ENCODE measurements around the gene UNC13A. TPM values are rescaled to one million over a fixed set of nuclear protein-coding genes. Genes with fewer than 3 reads are reported as not detected.

The UNC13A gene
- total and polyA plus RNA-seq, 11 donors = 0.02 to 1.1 (median 0.09) TPM; not detected in 1

DNA sequence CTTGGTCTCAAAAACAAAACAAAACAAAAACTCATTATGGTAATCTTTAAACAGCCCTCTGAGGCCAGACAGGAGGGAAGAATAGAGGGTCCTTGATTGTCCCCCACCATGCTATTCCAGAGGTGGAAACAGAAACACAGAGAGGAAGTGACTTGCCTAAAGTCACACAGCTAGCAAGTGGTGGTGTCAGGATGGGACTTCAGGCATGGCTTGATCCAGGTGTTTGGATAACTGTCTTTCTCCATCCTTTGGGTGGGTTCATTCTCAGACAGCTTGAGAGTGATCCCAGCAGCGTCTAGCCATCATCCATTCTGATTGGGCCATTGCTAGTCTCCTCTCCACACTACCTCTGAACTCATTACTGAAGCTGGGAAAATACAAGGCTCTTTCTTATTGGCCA is 120.2 kb downstream of the UNC13A start:
- peaks cover 3 to 100% (median 90%) of the 10 kb centered on the region in 9 donors for H3K36me3 ChIP-seq
- no peaks in the 10 kb centered on the region for H3K27me3 ChIP-seq
- peaks cover 0 to 19% (median 13%) of the 10 kb centered on the region in 12 donors for H3K4me1 ChIP-seq
- DNase-seq = no peak
- no peak overlapping the region for H3K27ac ChIP-seq
- intact Hi-C loops (cut with DNase I) = loop anchor here in 1 of 10 donors (10.0 kb wide), 1 partner anchor 53 kb away; the partner anchor contains the start of gene PGLS
- no peaks in the 10 kb centered on the region for H3K9me3 ChIP-seq
- 79 to 95% (median 89%) methylated on average over 1 of the region's 1 CpG for WGBS, 4 donors
- no peak for ATAC-seq
- no peak overlapping the region for H3K4me3 ChIP-seq
- TF ChIP-seq POLR2A (IDR thresholded peaks at IDR 0.05) = no peak
- TF ChIP-seq, protein P1, sequence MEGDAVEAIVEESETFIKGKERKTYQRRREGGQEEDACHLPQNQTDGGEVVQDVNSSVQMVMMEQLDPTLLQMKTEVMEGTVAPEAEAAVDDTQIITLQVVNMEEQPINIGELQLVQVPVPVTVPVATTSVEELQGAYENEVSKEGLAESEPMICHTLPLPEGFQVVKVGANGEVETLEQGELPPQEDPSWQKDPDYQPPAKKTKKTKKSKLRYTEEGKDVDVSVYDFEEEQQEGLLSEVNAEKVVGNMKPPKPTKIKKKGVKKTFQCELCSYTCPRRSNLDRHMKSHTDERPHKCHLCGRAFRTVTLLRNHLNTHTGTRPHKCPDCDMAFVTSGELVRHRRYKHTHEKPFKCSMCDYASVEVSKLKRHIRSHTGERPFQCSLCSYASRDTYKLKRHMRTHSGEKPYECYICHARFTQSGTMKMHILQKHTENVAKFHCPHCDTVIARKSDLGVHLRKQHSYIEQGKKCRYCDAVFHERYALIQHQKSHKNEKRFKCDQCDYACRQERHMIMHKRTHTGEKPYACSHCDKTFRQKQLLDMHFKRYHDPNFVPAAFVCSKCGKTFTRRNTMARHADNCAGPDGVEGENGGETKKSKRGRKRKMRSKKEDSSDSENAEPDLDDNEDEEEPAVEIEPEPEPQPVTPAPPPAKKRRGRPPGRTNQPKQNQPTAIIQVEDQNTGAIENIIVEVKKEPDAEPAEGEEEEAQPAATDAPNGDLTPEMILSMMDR (IDR thresholded peaks at IDR 0.05) = no peak

DNA sequence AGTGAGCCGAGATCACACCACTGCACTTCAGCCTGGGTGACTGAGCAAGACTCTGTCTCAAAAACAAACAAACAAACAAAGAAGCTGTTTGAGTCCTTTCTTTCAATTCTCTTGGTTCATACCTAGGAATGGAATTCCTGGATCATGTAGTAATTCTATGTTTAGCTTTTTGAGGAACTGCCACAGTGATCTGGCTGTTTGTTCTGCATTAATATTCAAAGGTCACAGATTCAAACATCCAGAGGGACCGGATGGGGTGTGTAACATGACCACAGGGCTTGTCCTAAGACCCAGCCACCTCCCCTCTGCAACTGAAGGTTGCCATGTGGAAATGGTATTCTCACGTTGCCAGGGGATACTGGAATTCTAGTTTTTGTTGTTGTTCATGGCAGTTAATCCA is 122.5 kb downstream of the UNC13A start:
- DNase-seq (no peak), ATAC-seq (peak in 3 of 4 donors; percentile 40 to 66 (median 53))
- H3K4me1 ChIP-seq = peaks cover 0 to 33% (median 16%) of the 10 kb centered on the region in 12 donors
- 39 to 46% (median 43%) methylated on average over 3 of the region's 3 CpGs for WGBS, 4 donors
- H3K27ac ChIP-seq = peak overlapping the region in 9 of 12 donors; percentile 10 to 54 (median 30)
- TF ChIP-seq, protein P1 (IDR thresholded peaks at IDR 0.05) = no peak
- no peak for TF ChIP-seq POLR2A (IDR thresholded peaks at IDR 0.05)
- intact Hi-C loops (cut with DNase I) = loop anchor here in 1 of 10 donors (10.0 kb wide), 1 partner anchor 51 kb away; the partner anchor contains the start of gene PGLS
- no peaks in the 10 kb centered on the region for H3K9me3 ChIP-seq
- H3K36me3 ChIP-seq = peaks cover 0 to 99% (median 85%) of the 10 kb centered on the region in 9 donors
- no peaks in the 10 kb centered on the region for H3K27me3 ChIP-seq
- no peak overlapping the region for H3K4me3 ChIP-seq

DNA sequence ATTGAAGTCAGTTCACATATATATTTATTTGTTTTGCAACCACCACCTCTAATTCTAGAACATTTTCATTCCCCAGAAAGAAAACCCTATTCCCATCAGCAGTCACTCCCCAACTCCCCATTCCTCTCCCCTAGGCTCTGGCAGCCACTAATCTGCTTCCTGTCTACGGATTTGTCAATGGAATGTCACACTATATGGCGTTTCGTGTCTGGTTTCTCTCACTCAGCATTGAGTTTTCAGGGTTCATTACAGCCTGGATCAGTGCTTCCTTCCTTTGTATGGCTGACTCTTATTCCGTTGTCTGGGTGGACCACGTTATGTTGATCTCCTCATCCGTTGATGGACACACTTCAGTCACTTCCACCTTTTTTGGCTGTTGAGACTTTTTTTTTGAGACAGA is 123.4 kb downstream of the UNC13A start:
- Histone ChIP-seq H3K36me3 (peaks cover 0 to 99% (median 85%) of the 10 kb centered on the region in 9 donors), H3K27me3 (no peaks in the 10 kb centered on the region), H3K4me1 (peaks cover 0 to 42% (median 21%) of the 10 kb centered on the region in 12 donors), H3K4me3 (no peak overlapping the region), H3K27ac (peak overlapping the region in 6 of 12 donors; percentile 10 to 54 (median 35)), H3K9me3 (no peaks in the 10 kb centered on the region)
- 20 to 26% (median 22%) methylated on average over 6 of the region's 6 CpGs for WGBS, 4 donors
- TF ChIP-seq, protein P1 (IDR thresholded peaks at IDR 0.05) = no peak
- TF ChIP-seq POLR2A (IDR thresholded peaks at IDR 0.05) = no peak
- DNase-seq (no peak), ATAC-seq (no peak)
- intact Hi-C loops (cut with DNase I) = loop anchor here in 1 of 10 donors (10.0 kb wide), 1 partner anchor 50 kb away; the partner anchor contains the start of gene PGLS

DNA sequence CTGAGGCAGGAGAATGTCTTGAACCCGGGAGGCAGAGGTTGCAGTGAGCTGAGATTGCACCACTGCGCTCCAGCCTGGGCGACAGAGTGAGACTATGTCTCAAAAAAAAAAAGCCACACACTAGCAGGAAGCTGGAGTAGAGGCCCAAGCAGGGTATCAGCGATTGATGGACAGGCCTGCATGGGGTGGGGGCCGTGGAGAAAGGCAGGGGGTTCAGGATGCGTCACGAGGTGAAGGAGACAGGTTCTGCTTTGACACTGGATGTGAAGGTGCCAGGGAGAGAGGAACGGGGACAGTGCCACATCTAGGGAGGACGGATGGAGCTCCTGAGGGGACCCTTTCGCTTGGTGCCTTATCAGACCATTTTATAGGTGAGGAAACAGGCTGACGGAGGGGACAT is 125.6 kb downstream of the UNC13A start:
- no peak for ATAC-seq
- Histone ChIP-seq H3K27me3 (no peaks in the 10 kb centered on the region), H3K4me1 (peaks cover 0 to 62% (median 28%) of the 10 kb centered on the region in 12 donors), H3K4me3 (no peak overlapping the region), H3K27ac (peak overlapping the region in 1 of 12 donors; percentile 30), H3K36me3 (peaks cover 0 to 95% (median 80%) of the 10 kb centered on the region in 9 donors), H3K9me3 (no peaks in the 10 kb centered on the region)
- intact Hi-C loops (cut with DNase I) = loop anchor here in 1 of 10 donors (10.0 kb wide), 1 partner anchor 48 kb away; the partner anchor contains the start of gene PGLS
- TF ChIP-seq, protein P1 (IDR thresholded peaks at IDR 0.05) = no peak
- no peak for TF ChIP-seq POLR2A (IDR thresholded peaks at IDR 0.05)
- 80 to 86% (median 82%) methylated on average over 11 of the region's 11 CpGs for WGBS, 4 donors
- no peak for DNase-seq

Measured in heart left ventricle (tissue), 16 donors.